K562 (cell line): ENCODE measurements around the gene RNF39. TPM values are rescaled to one million over a fixed set of nuclear protein-coding genes. Genes with fewer than 3 reads are reported as not detected.
"Not testable (repeated sequence)": the region's sequence is repeated elsewhere in the genome, so short reads cannot be mapped to it uniquely, and the experiment has no call there.

ENCODE experiments used
- ATAC-seq: fragments of 200-7000 bp; cut with Tn5 transposase; 3 replicates; pipeline ENCODE4 v1.9.1; 2020; ENCODE audit warnings: moderate library complexity
- BruUV-seq: library from RNA; stranded (reverse); fragments of 400-500 nt; replicated peaks from 2 replicates; lab custom pipeline; 2021; lab: Mats Ljungman, UMichigan
- CTCF ChIA-PET: fragments of 300-600 bp; formaldehyde crosslinking; extraction: SDS; loops from one replicate; lab custom pipeline; 2021; ENCODE audit warnings: low intra/inter-chr PET ratio; lab: Yijun Ruan, JAX
- POLR2A ChIA-PET: fragments of 300-600, 350-650 bp; sonication (Branson Sonifier 250); formaldehyde crosslinking; extraction: SDS; loops from one replicate; lab custom pipeline; 2021; ENCODE audit warnings: antibody characterized with exemption, inconsistent platforms; lab: Yijun Ruan, JAX
- DNase-seq, 4 experiments: peaks; one replicate each; pipeline versions ENCODE4 v3.0.0 to v3.0.0-alpha.2; 2011 to 2018; ENCODE audit warnings: low spot score in 3 of 4, mixed read lengths in 3 of 4; ENCODE audit errors: extremely low read depth in 1 of 4
- FAIRE-seq: peaks from 2 replicates; lab custom pipeline; 2011; peaks lifted over from hg19 to GRCh38; lab: Jason Lieb, UNC
- H2AFZ ChIP-seq: 2 replicates; pipeline ENCODE4 v1.6.0; 2011; ENCODE audit warnings: low read depth, low read length, control low read depth, inconsistent platforms
- H3K27ac ChIP-seq: fragments of 200-600 bp; 3 replicates; pipeline ENCODE4 v1.8.0; 2011; ENCODE audit warnings: low read depth, mild to moderate bottlenecking, control low read depth, inconsistent platforms, low read length, moderate library complexity, mixed read lengths; ENCODE audit errors: extremely low read depth
- H3K27me3 ChIP-seq, 2 experiments: fragments of 300-600 bp in 1 of 2; 2 replicates in 1 of 2; 3 replicates in 1 of 2; pipeline versions ENCODE4 v1.6.0 to v1.8.0; 2011; ENCODE audit warnings: inconsistent platforms in 2 of 2, low read length in 2 of 2, mild to moderate bottlenecking in 1 of 2, mixed read lengths in 1 of 2, moderate library complexity in 1 of 2; ENCODE audit not compliant: control insufficient read depth in 2 of 2, insufficient read depth in 2 of 2
- H3K36me3 ChIP-seq: fragments of 300-600 bp; 3 replicates; pipeline ENCODE4 v1.8.0; 2011; ENCODE audit warnings: mild to moderate bottlenecking, low read length, inconsistent platforms; ENCODE audit not compliant: control insufficient read depth, insufficient read depth
- H3K4me1 ChIP-seq, 2 experiments: fragments of 200-600 bp in 1 of 2; replicated peaks in 1 of 2; 2 replicates in 1 of 2; 3 replicates in 1 of 2; pipeline versions ENCODE4 v1.5.1 to v1.8.0; 2011; ENCODE audit warnings: inconsistent platforms in 2 of 2, low read length in 2 of 2, mild to moderate bottlenecking in 1 of 2, mixed read lengths in 1 of 2, moderate library complexity in 1 of 2; ENCODE audit not compliant: control insufficient read depth in 2 of 2, insufficient read depth in 2 of 2
- H3K4me2 ChIP-seq: 2 replicates; pipeline ENCODE4 v1.6.1; 2011; ENCODE audit warnings: low read length, control low read depth, inconsistent platforms, mixed read lengths; ENCODE audit not compliant: insufficient read depth
- H3K4me3 ChIP-seq: fragments of 200-600 bp; sonication (generic), shearing (Covaris generic); 2 replicates; pipeline ENCODE4 v1.5.1; 2016; ENCODE audit warnings: control low read depth, inconsistent platforms
- H3K79me2 ChIP-seq: fragments of 200-600 bp; 3 replicates; pipeline ENCODE4 v1.8.0; 2011; ENCODE audit warnings: low read length, inconsistent platforms; ENCODE audit not compliant: control insufficient read depth, insufficient read depth
- H3K9ac ChIP-seq, 2 experiments: 2 replicates each; pipeline versions ENCODE4 v1.6.0 to v1.6.1; 2011; ENCODE audit warnings: low read depth in 2 of 2, low read length in 2 of 2, control low read depth in 1 of 2, inconsistent platforms in 1 of 2, mild to moderate bottlenecking in 1 of 2, mixed read lengths in 1 of 2; ENCODE audit not compliant: insufficient read depth in 1 of 2
- H3K9me1 ChIP-seq: one replicate; pipeline ENCODE4 v1.6.0; 2011; ENCODE audit warnings: inconsistent platforms, mild to moderate bottlenecking, low read length, moderate library complexity; ENCODE audit not compliant: control insufficient read depth, insufficient read depth
- H3K9me3 ChIP-seq: replicated peaks from 2 replicates; pipeline ENCODE4 v1.5.1; 2011; ENCODE audit warnings: low read depth, low read length, inconsistent platforms; ENCODE audit not compliant: control insufficient read depth, insufficient read depth
- H4K20me1 ChIP-seq: replicated peaks from 2 replicates; pipeline ENCODE4 v1.6.1; 2011; ENCODE audit warnings: low read length, inconsistent platforms, mixed read lengths; ENCODE audit not compliant: control insufficient read depth, insufficient read depth
- LARP7 ChIP-seq: fragments of 450-650 bp; IDR thresholded peaks from 2 replicates; pipeline ENCODE4 v1.6.1; 2016
- MECOM ChIP-seq: fragments of 250-450 bp; sonication (Bioruptor Pico); IDR thresholded peaks from 2 replicates; pipeline ENCODE4 v1.8.0; 2022; ENCODE audit warnings: inconsistent platforms
- SOX6 ChIP-seq: fragments of 450-650 bp; IDR thresholded peaks from 2 replicates; pipeline ENCODE4 v1.6.1; 2014; ENCODE audit warnings: mild to moderate bottlenecking
- TAF1 ChIP-seq: IDR thresholded peaks from 2 replicates; pipeline ENCODE4 v1.6.1; 2011; ENCODE audit warnings: mild to moderate bottlenecking, low read length, moderate library complexity; ENCODE audit not compliant: insufficient read depth, control insufficient read depth, severe bottlenecking; ENCODE audit errors: extremely low read depth
- WGBS: fragments of 100-300 bp; shearing (Covaris generic); methylation state at CpG from one replicate; pipeline ENCODE4 v1.1.6; 2016; ENCODE audit warnings: low coverage, mixed read lengths; ENCODE audit not compliant: insufficient coverage; ENCODE audit errors: missing lambda C conversion rate; 5-methylcytosine and 5-hydroxymethylcytosine counted together
- in situ Hi-C: fragments of 300-500 bp; cut with MboI; formaldehyde crosslinking; loops from 4 replicates; pipeline ENCODE4 v1.15.0; 2018; ENCODE audit warnings: inconsistent platforms, mixed read lengths
- intact Hi-C: fragments of 100-400 bp; cut with micrococcal nuclease; formaldehyde crosslinking; loops from 2 replicates; pipeline ENCODE4 v1.14.2; 2022
- polyA plus RNA-seq, 8 experiments: library from polyadenylated mRNA; depleted of rRNA in 4 of 8; stranded (reverse) in 5 of 8; unstranded in 3 of 8; fragments of >200 nt; fragmentation: Nextera tagmentation in 2 of 8; fragmentation: Illumina TruSeq in 1 of 8; extraction: Ambion mirVana in 2 of 8; extraction: Trizol in 1 of 8; gene quantifications; 2 replicates each; pipeline versions ENCODE4 v1.2.1 to v1.2.3, GENCODE V29; 2011 to 2014; ENCODE audit warnings: inconsistent platforms in 1 of 8, missing spikeins in 1 of 8
- total RNA-seq, 7 experiments: library from RNA; depleted of rRNA in 6 of 7; stranded (reverse); fragments of >200 nt in 6 of 7; fragmentation: Illumina TruSeq in 2 of 7; extraction: Trizol in 2 of 7; gene quantifications; 2 replicates each; pipeline versions ENCODE4 v1.2.1 to v1.2.3, GENCODE V29; 2011 to 2021; ENCODE audit warnings: low replicate concordance in 1 of 7
- TF ChIP-seq, protein P1 (sequence below): fragments of 200-800 bp; sonication (Bioruptor generic); IDR thresholded peaks from 2 replicates; pipeline ENCODE4 v1.6.1; 2017; ENCODE audit warnings: missing genetic modification characterization, missing compliant biosample characterization
- TF ChIP-seq, protein P2 (sequence below), 2 experiments: IDR thresholded peaks; 2 replicates each; pipeline ENCODE4 v1.6.1; 2011; ENCODE audit warnings: borderline replicate concordance in 1 of 2, control low read depth in 1 of 2, low read depth in 1 of 2, low read length in 1 of 2, mild to moderate bottlenecking in 1 of 2, mixed read lengths in 1 of 2, moderate library complexity in 1 of 2; ENCODE audit not compliant: insufficient read depth in 1 of 2, insufficient read length in 1 of 2, poor library complexity in 1 of 2, severe bottlenecking in 1 of 2; ENCODE audit errors: extremely low read depth in 1 of 2
- TF ChIP-seq, protein P3 (sequence below): IDR thresholded peaks from 2 replicates; pipeline ENCODE4 v1.6.1; 2016; ENCODE audit warnings: missing genetic modification characterization, missing compliant biosample characterization

The RNF39 gene
- total and polyA plus RNA-seq, 9 of the 15 experiments (the other 6 are each of a cell fraction or from before 2014, with no cell fraction given): not detected

DNA sequence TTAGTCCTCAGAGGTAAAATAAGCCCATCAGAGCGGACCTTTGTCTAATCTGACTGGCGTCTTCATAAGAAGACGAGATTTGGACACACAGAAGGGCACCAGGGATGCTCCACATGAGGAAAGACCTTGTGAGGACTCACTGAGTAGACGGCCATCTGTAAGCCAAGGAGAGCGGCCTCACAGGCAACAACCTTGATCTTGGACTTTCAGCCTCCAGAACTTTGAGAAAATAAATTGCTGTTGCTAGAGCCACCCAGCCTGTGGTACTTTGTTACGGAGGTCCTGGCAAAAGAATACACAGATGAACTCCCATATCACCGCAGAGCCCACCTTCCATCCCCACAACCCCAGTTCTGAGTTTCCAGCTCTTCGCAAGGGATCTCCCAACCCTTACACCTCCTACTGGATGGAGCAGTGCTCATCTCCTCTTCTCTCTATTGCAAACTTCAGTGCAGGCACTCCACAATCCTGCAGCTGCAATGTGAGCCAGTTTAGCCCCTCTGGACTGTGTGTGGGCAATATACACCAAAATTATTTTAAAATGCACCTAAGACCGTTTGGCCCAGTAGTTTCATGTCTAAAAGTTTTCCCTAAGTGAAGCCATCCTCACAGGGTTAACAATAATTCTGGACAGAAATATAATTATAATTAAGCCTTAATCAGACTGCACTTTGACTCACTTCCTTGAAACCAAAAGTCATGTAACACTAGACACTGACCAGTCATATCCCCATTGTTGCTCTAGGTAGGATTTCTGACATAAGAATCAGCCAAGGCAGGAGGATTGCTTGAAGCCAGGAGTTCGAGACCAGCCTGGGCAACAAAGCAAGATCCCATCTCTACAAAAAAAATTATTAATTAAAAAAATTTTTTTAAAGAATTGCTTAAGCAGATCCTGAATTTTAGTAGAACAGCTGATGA is 46.1 kb upstream of the RNF39 start (continued):
- TF ChIP-seq TAF1 (no peak), SOX6 (no peak), MECOM (CRISPR knock-in tag) (no peak)
- TF ChIP-seq, protein P1, sequence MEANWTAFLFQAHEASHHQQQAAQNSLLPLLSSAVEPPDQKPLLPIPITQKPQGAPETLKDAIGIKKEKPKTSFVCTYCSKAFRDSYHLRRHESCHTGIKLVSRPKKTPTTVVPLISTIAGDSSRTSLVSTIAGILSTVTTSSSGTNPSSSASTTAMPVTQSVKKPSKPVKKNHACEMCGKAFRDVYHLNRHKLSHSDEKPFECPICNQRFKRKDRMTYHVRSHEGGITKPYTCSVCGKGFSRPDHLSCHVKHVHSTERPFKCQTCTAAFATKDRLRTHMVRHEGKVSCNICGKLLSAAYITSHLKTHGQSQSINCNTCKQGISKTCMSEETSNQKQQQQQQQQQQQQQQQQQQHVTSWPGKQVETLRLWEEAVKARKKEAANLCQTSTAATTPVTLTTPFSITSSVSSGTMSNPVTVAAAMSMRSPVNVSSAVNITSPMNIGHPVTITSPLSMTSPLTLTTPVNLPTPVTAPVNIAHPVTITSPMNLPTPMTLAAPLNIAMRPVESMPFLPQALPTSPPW (CRISPR knock-in tag): no peak
- TF ChIP-seq, protein P2, sequence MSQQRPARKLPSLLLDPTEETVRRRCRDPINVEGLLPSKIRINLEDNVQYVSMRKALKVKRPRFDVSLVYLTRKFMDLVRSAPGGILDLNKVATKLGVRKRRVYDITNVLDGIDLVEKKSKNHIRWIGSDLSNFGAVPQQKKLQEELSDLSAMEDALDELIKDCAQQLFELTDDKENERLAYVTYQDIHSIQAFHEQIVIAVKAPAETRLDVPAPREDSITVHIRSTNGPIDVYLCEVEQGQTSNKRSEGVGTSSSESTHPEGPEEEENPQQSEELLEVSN (IDR thresholded peaks at IDR 0.05; ENCODE audit: borderline replicate concordance in 1 of 2, extremely low read depth in 1 of 2, insufficient read depth in 1 of 2, insufficient read length in 1 of 2, low read depth in 1 of 2, low read length in 1 of 2, poor library complexity in 1 of 2, severe bottlenecking in 1 of 2): no peak

DNA sequence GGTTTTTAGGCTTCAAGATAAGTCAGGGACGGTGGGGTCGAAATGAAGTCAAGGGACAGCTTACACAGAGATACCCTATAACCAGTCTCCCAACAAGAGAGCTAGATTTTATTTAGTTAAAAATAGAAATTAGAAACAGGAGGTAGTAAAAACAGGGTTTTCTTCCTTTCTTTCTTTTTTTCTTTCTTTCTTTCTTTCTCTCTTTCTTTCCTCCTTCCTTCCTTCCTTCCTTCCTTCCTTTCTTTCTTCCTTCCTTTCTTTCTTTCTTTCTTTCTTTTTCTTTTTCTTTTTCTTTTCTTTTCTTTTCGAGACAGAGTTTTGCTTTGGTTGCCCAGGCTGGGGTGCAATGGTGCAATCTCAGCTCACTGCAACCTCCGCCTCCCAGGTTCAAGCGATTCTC is 43.1 kb upstream of the RNF39 start:
- CTCF ChIA-PET: interaction anchor here (1.1 kb wide), 1 partner anchor 13 kb away, joined by 4 read pairs; no protein-coding TSS in a partner anchor
- H3K9me1 ChIP-seq, H3K9ac ChIP-seq, FAIRE-seq, H3K9me3 ChIP-seq, H3K79me2 ChIP-seq, ATAC-seq, H3K36me3 ChIP-seq, H3K27me3 ChIP-seq, H3K27ac ChIP-seq, BruUV-seq, in situ Hi-C loops, DNase-seq, H3K4me3 ChIP-seq, H4K20me1 ChIP-seq, H2AFZ ChIP-seq, POLR2A ChIA-PET, H3K4me1 ChIP-seq, H3K4me2 ChIP-seq: not testable (repeated sequence)
- 6% methylated on average over 3 of the region's 5 CpGs for WGBS
- intact Hi-C loops: loop anchor here (5.0 kb wide), 1 partner anchor 279 kb away; no protein-coding TSS in a partner anchor
- TF ChIP-seq, protein P3, sequence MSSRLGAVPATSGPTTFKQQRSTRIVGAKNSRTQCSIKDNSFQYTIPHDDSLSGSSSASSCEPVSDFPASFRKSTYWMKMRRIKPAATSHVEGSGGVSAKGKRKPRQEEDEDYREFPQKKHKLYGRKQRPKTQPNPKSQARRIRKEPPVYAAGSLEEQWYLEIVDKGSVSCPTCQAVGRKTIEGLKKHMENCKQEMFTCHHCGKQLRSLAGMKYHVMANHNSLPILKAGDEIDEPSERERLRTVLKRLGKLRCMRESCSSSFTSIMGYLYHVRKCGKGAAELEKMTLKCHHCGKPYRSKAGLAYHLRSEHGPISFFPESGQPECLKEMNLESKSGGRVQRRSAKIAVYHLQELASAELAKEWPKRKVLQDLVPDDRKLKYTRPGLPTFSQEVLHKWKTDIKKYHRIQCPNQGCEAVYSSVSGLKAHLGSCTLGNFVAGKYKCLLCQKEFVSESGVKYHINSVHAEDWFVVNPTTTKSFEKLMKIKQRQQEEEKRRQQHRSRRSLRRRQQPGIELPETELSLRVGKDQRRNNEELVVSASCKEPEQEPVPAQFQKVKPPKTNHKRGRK (tag): peak; percentile 93
- 0 out of 2 replicates have a peak, but pooled peaks have one; percentile 17 for TF ChIP-seq LARP7
